GM12872 (cell line): ENCODE measurements around the gene MUC2.

Source experiments
- CTCF ChIP-seq: IDR thresholded peaks from 3 replicates; pipeline ENCODE4 v1.5.1; 2011; ENCODE audit warnings: low read depth, mild to moderate bottlenecking, low read length, moderate library complexity; ENCODE audit not compliant: insufficient read depth

Gene MUC2

GRCh38 chr11:1086171-1087102 lies 11.8 kb downstream of the MUC2 start:
- TF ChIP-seq CTCF = no peak

- TF ChIP-seq CTCF = no peak
Observed at GRCh38 chr11:1087279-1087960, 12.7 kb downstream of the MUC2 start.

- TF ChIP-seq CTCF = no peak
Observed at GRCh38 chr11:1087961-1088926, 13.6 kb downstream of the MUC2 start.

- TF ChIP-seq CTCF = no peak
Observed at GRCh38 chr11:1088927-1089737, 14.5 kb downstream of the MUC2 start.

GRCh38 chr11:1089738-1090599 lies 15.3 kb downstream of the MUC2 start:
- no peak for TF ChIP-seq CTCF
